HEK293T (cell line): ENCODE data around the gene SFXN3.

Experiments used
- BHLHE40 ChIP-seq: fragments of 450-650 bp; IDR thresholded peaks from 2 replicates; pipeline ENCODE4 v1.6.1; 2016; ENCODE audit warnings: mild to moderate bottlenecking, moderate library complexity, borderline replicate concordance
- FOXM1 ChIP-seq: fragments of 450-650 bp; IDR thresholded peaks from 2 replicates; pipeline ENCODE4 v1.6.1; 2017; ENCODE audit warnings: mild to moderate bottlenecking, borderline replicate concordance
- L3MBTL2 ChIP-seq: fragments of 450-650 bp; conservative IDR thresholded peaks from 2 replicates; pipeline ENCODE4 v1.6.1; 2016; ENCODE audit warnings: mild to moderate bottlenecking
- PKNOX1 ChIP-seq: fragments of 450-650 bp; IDR thresholded peaks from 2 replicates; pipeline ENCODE4 v1.6.1; 2016
- SP1 ChIP-seq: fragments of 450-650 bp; IDR thresholded peaks from 2 replicates; pipeline ENCODE4 v1.6.1; 2017
- SUZ12 ChIP-seq: fragments of 450-650 bp; IDR thresholded peaks from 2 replicates; pipeline ENCODE4 v1.6.1; 2016; ENCODE audit warnings: mild to moderate bottlenecking
- TARDBP ChIP-seq: fragments of 450-650 bp; IDR thresholded peaks from 2 replicates; pipeline ENCODE4 v1.6.1; 2016

GRCh38 chr10:101054876-101055275 lies 23.8 kb downstream of the SFXN3 start:
- TF ChIP-seq TARDBP (no peak), FOXM1 (no peak), SP1 (no peak), L3MBTL2 (no peak), BHLHE40 (no peak), PKNOX1 (no peak), SUZ12 (no peak)
